NK-92 (cell line): ENCODE results near the gene PTPN11.
"Not testable (repeated sequence)": the region's sequence is repeated elsewhere in the genome, so short reads cannot be mapped to it uniquely, and the experiment has no call there.

ENCODE experiments used
- DNase-seq: peaks from one replicate; lab custom pipeline; 2025; ENCODE audit not compliant: unreplicated experiment; lab: John Stamatoyannopoulos, UW

PTPN11 gene

DNA sequence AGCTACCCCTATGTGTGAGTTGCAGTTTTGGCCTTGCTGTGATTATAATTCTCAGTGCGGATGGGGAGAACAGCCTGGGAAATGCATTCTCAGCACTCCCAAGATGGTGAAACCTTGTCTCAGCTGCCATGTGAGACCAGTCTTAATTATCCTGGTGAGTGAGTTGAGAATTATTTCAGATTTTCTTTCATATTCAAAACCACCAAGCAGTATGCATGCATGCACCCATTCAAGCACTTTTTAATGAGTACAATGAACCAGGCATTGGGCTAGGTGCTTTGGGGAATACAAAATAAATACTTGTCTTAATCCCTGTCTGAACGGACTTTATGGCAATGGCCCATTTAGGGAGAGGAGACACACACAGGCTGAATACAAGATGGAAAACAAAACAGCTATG, 94.7 kb downstream of the PTPN11 start:
- DNase-seq, result no peak

GRCh38 chr12:112514456-112514855, 95.7 kb downstream of the PTPN11 start:
- DNase-seq, result no peak

- no peak for DNase-seq
Observed at GRCh38 chr12:112514926-112515642, 96.3 kb downstream of the PTPN11 start.

- no peak for DNase-seq
Observed at GRCh38 chr12:112515868-112516267, 97.1 kb downstream of the PTPN11 start.

DNA sequence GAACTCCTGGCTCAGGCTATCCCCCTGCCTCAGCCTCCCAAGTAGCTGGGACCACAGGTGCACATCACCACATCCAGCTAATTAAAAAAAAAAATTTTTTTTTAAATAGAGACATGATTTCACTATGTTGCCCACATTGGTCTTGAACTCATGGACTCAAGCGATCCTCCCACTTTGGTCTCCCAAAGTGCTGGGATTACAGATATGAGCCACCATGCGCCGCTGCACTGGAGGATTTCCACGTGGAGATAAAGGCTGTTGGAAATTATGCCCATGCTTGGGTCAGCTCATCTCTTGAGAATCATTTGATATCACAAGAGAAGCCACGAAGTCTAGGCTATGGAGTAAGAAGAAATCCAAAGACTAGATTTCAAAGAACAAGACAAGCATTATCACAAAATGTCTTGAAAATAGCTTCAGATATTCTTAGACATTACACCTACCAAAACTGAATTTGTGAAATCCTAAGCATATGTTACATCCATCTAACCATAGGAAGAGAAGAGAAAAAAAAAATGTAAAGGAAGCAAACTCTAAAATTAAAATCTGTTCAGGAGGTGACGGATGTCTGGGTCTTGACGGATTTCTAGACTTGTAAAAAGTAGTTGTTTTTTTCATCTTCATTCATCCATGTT, 99.1 kb downstream of the PTPN11 start:
- no peak for DNase-seq

- no peak for DNase-seq
Observed at GRCh38 chr12:112518365-112518735, 99.6 kb downstream of the PTPN11 start.

- DNase-seq, result not testable (repeated sequence)
Observed at GRCh38 chr12:112519841-112520340, 101.1 kb downstream of the PTPN11 start.

- DNase-seq, result no peak
Observed at GRCh38 chr12:112523856-112524255, 105.1 kb downstream of the PTPN11 start.

- DNase-seq, result no peak
Observed at GRCh38 chr12:112524269-112524668, 105.5 kb downstream of the PTPN11 start.

GRCh38 chr12:112524676-112525425, 106.1 kb downstream of the PTPN11 start:
- DNase-seq, result no peak

DNA sequence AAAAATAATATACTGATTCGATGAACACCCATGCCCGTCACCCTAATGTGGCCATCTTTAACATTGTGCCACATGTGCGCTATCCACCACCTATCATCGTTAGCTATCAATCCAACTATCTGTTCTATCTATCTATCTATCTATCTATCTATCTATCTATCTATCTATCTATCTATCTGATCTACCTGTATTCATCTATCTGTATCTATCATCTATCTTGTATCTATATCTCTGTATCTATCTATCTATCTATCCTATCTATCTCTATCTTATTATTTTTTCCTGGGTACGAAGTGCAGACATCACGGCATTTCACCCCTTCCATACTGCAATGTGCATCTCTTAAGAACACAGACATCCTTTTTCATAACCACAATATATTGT, 106.7 kb downstream of the PTPN11 start:
- no peak for DNase-seq

DNA sequence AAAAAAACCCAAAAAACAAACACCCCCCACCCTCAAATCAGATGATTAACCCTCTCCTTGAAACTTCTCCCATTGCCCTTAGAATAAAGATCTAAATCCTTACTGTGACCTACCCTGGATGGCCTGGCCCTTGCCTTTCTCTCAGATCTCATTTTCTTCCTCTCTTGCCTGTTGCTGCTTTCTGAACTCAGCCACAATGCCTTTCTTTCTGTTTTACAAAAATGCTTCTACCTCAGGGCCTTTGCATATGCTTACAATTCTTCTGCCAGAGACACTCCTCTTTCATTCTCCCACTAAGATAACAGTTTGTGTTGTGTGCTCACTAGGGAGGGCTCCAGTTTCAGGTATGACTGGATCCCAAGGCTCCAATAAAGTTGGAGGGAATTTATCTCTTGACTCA, 108.3 kb downstream of the PTPN11 start:
- DNase-seq, result no peak

GRCh38 chr12:112527501-112527900, 108.8 kb downstream of the PTPN11 start:
- no peak for DNase-seq

DNA sequence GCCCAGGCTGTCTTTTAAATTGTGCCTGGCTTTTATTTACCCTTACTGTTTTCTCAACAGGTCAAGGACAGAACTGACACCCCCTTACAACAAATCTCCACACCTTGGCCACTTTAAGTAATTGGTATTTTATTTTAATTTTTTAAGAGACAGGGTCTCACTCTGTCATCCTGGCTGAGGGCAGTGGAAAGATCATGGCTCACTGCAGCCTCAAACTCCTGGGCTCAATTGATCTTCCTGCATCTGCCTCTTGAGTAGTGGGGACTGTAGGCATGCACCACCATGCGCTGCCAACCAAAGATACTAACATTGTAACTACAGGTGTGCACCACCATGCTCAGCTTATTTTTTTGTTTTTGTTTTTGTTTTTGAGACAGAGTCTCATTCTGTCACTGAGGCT, 109.8 kb downstream of the PTPN11 start:
- DNase-seq, result no peak

DNA sequence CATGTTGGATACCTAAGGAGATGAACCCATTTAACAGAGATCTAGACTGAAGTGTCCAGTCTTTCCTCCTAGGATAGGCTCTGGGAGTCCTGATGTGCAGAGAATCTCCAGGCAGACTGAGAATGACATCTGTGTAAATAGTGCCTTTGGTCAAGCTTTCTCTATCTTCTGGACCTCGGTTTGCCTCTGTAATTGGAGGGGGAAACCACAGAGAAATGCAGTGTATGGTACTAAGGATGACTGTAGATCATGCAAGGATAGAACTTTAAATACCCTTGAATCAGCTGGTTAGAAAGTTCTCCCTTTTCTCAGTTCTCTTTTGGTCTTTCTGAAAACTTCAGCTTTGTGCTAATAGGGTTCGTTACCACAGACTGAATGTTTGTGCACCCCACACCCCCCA, 112.2 kb downstream of the PTPN11 start:
- no peak for DNase-seq

- DNase-seq, result no peak
Observed at GRCh38 chr12:112532106-112532505, 113.4 kb downstream of the PTPN11 start.

- DNase-seq, result no peak
Observed at GRCh38 chr12:112533528-112533927, 114.8 kb downstream of the PTPN11 start.

- DNase-seq, result no peak
Observed at GRCh38 chr12:112535017-112535416, 116.3 kb downstream of the PTPN11 start.

DNA sequence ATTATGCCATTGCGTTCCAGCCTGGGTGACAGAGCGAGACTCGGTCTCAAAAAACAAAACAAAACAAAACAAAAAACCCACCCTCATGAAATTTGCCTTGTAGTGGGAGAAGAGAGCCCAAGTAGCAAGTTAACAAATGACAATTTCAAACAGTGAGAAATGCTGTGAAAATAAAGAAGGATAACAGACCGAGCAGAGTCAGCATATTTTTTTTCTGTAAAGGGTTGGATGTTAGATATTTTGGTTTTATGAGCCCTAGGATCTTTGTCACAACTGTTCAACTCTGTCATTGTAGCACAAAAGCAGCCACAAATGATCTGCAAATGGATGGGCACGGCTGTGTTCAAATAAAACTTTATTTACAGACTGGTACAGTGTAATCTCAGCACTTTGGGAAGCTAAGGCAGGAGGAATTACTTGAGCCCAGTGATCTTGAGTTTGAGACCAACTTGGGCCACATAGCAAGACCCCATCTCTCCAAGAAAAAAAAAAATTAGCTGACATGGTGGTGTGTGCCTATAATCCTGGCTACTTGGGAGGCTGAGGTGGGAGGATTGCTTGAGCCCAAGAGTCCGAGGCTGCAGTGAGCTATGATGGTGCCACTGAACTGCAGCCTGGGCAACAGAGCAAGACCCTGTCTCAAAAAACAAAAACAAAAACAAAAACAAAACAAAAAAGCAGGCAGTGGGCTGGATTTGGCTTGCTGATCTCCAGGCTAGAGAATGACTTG, 117.1 kb downstream of the PTPN11 start:
- DNase-seq, result no peak

DNA sequence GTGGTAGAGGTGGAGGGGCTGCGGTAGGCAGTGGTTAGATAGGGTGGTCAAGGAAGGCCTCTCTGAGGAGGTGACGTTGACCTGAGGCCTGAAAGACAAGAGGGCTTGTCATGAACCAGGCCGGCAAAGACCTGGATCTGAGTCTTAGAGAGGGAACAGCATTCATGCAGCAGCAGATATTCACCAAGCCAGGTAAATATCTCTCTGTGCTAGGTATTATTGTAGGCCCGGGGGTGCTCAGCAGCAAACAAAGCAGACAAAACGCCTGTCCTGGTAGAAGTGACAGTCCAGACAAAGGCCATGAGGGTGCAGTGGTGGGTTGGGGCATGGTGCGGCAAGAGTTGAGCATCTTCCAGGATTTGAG, 117.6 kb downstream of the PTPN11 start:
- DNase-seq, result no peak

DNA sequence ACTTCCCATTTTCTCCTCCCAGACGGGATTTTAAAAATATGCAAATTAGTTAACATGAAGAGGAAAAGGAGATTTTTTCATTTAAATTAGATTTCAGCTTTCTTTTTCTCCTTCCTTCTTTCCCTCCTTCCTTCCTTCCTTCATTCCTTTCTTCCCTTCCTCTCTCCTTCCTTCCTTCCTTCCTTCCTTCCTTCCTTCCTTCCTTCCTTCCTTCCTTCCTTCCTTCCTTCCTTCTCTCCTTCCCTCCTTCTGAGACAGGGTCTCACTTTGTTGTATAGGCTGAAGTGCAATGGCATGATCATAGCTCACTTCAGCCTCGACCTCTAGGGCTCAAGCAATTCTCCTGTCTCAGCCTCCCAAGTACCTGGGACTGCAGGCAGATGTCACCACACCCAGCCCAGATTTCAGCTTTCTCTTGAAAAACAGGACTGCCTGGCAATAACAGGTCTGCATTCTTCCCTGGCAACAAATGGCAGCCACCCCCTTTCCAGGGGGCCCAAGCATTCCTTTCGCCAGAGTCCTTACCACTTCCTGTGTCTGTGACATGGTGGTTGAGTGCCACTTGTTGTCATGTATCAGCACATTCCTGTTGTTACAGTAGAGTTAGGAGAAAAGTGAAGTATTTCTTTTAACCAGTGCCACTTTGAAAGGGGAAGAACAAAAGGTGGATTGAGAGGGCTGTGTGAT, 119.1 kb downstream of the PTPN11 start:
- DNase-seq, result no peak
